ENCODE measurements around the gene FCF1. TPM values are rescaled to one million over a fixed set of nuclear protein-coding genes. Genes with fewer than 3 reads are reported as not detected.
A peak's percentile ranks its signal among the peaks of the same experiment; 100 is the strongest.

Gene FCF1
- polyA plus RNA-seq, 3 donors, result 14.8 to 22.6 (median 17.5) TPM

GRCh38 chr14:74733221-74733620 is 20.3 kb downstream of the FCF1 start:
- no peaks in the 10 kb centered on the region for H4K20me1 ChIP-seq (ENCODE audit: insufficient read depth, low read length)
- TF ChIP-seq CTCF (IDR thresholded peaks at IDR 0.05), result no peak
- H3K79me2 ChIP-seq (ENCODE audit: insufficient read depth, low read length), result no peaks in the 10 kb centered on the region
- no CpG with 5 or more reads among the region's 3 CpGs for WGBS (ENCODE audit: insufficient coverage)
- DNase-seq, result no peak
- no peaks in the 10 kb centered on the region for H3K9me3 Mint-ChIP-seq
- H2AFZ ChIP-seq (ENCODE audit: insufficient read depth, low read depth, low read length, poor library complexity, severe bottlenecking), result no peak overlapping the region
- H3K4me1 ChIP-seq (ENCODE audit: control insufficient read depth in 1 of 2, insufficient read depth in 2 of 2, low read length in 2 of 2), result no peaks in the 10 kb centered on the region
- no peaks in the 10 kb centered on the region for H3K4me1 Mint-ChIP-seq
- no peak overlapping the region for H3K4me3 Mint-ChIP-seq
- H3K9me3 ChIP-seq (replicated peaks in 1 of 2; ENCODE audit: control insufficient read depth in 1 of 2, insufficient read depth in 1 of 2, low read length in 2 of 2), result no peaks in the 10 kb centered on the region
- no peak overlapping the region for H3K9ac ChIP-seq (ENCODE audit: insufficient read depth, low read length, poor library complexity, severe bottlenecking)
- H3K27me3 ChIP-seq (ENCODE audit: control insufficient read depth in 2 of 2, insufficient read depth in 2 of 2, low read length in 2 of 2), result no peaks in the 10 kb centered on the region
- H3K36me3 ChIP-seq (replicated peaks in 1 of 2; ENCODE audit: control insufficient read depth in 1 of 2, insufficient read depth in 2 of 2, low read length in 2 of 2), result peaks cover 47 to 82% of the 10 kb centered on the region in 2 donors
- no peak overlapping the region for H3K4me2 ChIP-seq (replicated peaks; ENCODE audit: extremely low read depth, low read length, poor library complexity, severe bottlenecking)
- H3K27ac Mint-ChIP-seq, result no peak overlapping the region
- peaks cover 65 to 78% of the 10 kb centered on the region in 2 donors for H3K36me3 Mint-ChIP-seq
- H3K27ac ChIP-seq (ENCODE audit: low read depth in 1 of 2, low read length in 2 of 2), result no peak overlapping the region
- H3K4me3 ChIP-seq (replicated peaks in 1 of 3; ENCODE audit: low read depth in 2 of 3, low read length in 3 of 3), result no peak overlapping the region
- H3K27me3 Mint-ChIP-seq (ENCODE audit: low read depth in 3 of 3), result no peaks in the 10 kb centered on the region
- intact Hi-C loops (cut with micrococcal nuclease), result no loop called here

DNA sequence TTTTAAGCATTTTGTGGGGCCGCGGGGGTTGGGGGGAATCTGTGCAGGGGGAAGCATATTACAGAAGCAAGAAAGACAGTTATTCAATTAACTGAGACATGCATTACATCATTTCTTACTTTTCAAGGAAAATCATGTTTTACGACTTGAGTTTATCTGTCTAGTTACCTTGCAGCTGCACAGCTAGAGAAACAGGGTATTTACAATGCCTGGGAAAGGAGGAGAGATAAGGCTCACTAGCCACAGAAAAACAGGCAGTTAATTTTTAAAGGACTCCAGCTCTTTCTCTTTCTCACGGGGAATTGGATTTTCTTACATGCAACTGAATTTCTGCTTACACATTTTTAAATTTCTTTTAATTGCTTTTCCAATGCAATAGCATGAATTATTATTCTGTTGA is 22.2 kb downstream of the FCF1 start:
- H3K79me2 ChIP-seq (ENCODE audit: insufficient read depth, low read length), result no peaks in the 10 kb centered on the region
- H3K4me1 ChIP-seq (ENCODE audit: control insufficient read depth in 1 of 2, insufficient read depth in 2 of 2, low read length in 2 of 2), result no peaks in the 10 kb centered on the region
- no peak overlapping the region for H2AFZ ChIP-seq (ENCODE audit: insufficient read depth, low read depth, low read length, poor library complexity, severe bottlenecking)
- no peak for TF ChIP-seq CTCF (IDR thresholded peaks at IDR 0.05)
- H4K20me1 ChIP-seq (ENCODE audit: insufficient read depth, low read length), result no peaks in the 10 kb centered on the region
- H3K9me3 Mint-ChIP-seq, result no peaks in the 10 kb centered on the region
- H3K27me3 Mint-ChIP-seq (ENCODE audit: low read depth in 3 of 3), result no peaks in the 10 kb centered on the region
- no peaks in the 10 kb centered on the region for H3K27me3 ChIP-seq (ENCODE audit: control insufficient read depth in 2 of 2, insufficient read depth in 2 of 2, low read length in 2 of 2)
- no peak overlapping the region for H3K9ac ChIP-seq (ENCODE audit: insufficient read depth, low read length, poor library complexity, severe bottlenecking)
- H3K4me3 Mint-ChIP-seq, result no peak overlapping the region
- no peak overlapping the region for H3K4me3 ChIP-seq (replicated peaks in 1 of 3; ENCODE audit: low read depth in 2 of 3, low read length in 3 of 3)
- peaks cover 73 to 81% of the 10 kb centered on the region in 2 donors for H3K36me3 Mint-ChIP-seq
- WGBS (ENCODE audit: insufficient coverage), result no CpG with 5 or more reads among the region's 4 CpGs
- DNase-seq, result no peak
- intact Hi-C loops (cut with micrococcal nuclease), result no loop called here
- H3K27ac ChIP-seq (ENCODE audit: low read depth in 1 of 2, low read length in 2 of 2), result no peak overlapping the region
- no peaks in the 10 kb centered on the region for H3K9me3 ChIP-seq (replicated peaks in 1 of 2; ENCODE audit: control insufficient read depth in 1 of 2, insufficient read depth in 1 of 2, low read length in 2 of 2)
- peak overlapping the region in 2 of 7 donors; percentile 13 to 18 for H3K27ac Mint-ChIP-seq
- no peak overlapping the region for H3K4me2 ChIP-seq (replicated peaks; ENCODE audit: extremely low read depth, low read length, poor library complexity, severe bottlenecking)
- peaks cover 49 to 95% of the 10 kb centered on the region in 2 donors for H3K36me3 ChIP-seq (replicated peaks in 1 of 2; ENCODE audit: control insufficient read depth in 1 of 2, insufficient read depth in 2 of 2, low read length in 2 of 2)
- no peaks in the 10 kb centered on the region for H3K4me1 Mint-ChIP-seq
